ENCODE results near the gene PRB4.

The PRB4 gene

GRCh38 chr12:11307143-11307542 is 3.1 kb downstream of the PRB4 start:
- POLR2A ChIA-PET, result no interaction called here
- CTCF ChIA-PET, result no interaction called here
- no peaks in the 10 kb centered on the region for H3K4me1 ChIP-seq (ENCODE audit: control extremely low read depth in 1 of 4, control insufficient read depth in 4 of 4, insufficient read depth in 4 of 4, low read length in 3 of 4)
- WGBS (ENCODE audit: insufficient coverage), result no CpG with 5 or more reads among the region's 2 CpGs
- DNase-seq, result no peak
- peaks cover 0 to 1% (median 0%) of the 10 kb centered on the region in 5 experiments for H3K9me3 ChIP-seq (ENCODE audit: control extremely low read depth in 1 of 5, control insufficient read depth in 4 of 5, insufficient read depth in 2 of 5, low read depth in 1 of 5, low read length in 4 of 5)
- H3K27ac ChIP-seq (ENCODE audit: insufficient read depth in 1 of 2, low read depth in 1 of 2, low read length in 2 of 2, poor library complexity in 1 of 2, severe bottlenecking in 2 of 2), result no peak overlapping the region
- no peak overlapping the region for H3K4me3 ChIP-seq (ENCODE audit: control insufficient read depth in 1 of 7, extremely low read depth in 1 of 7, insufficient read depth in 4 of 7, low read depth in 2 of 7, low read length in 6 of 7)
- H3K27me3 ChIP-seq (replicated peaks in 2 of 5; ENCODE audit: control insufficient read depth in 4 of 5, insufficient read depth in 5 of 5, low read length in 4 of 5), result no peaks in the 10 kb centered on the region
- no peaks in the 10 kb centered on the region for H3K36me3 ChIP-seq (ENCODE audit: control insufficient read depth in 4 of 4, insufficient read depth in 4 of 4, low read length in 3 of 4)

GRCh38 chr12:11273449-11273848 is 36.8 kb downstream of the PRB4 start:
- H3K27me3 ChIP-seq (replicated peaks in 2 of 5; ENCODE audit: control insufficient read depth in 4 of 5, insufficient read depth in 5 of 5, low read length in 4 of 5), result no peaks in the 10 kb centered on the region
- H3K4me3 ChIP-seq (ENCODE audit: control insufficient read depth in 1 of 7, extremely low read depth in 1 of 7, insufficient read depth in 4 of 7, low read depth in 2 of 7, low read length in 6 of 7), result no peak overlapping the region
- no peaks in the 10 kb centered on the region for H3K9me3 ChIP-seq (ENCODE audit: control extremely low read depth in 1 of 5, control insufficient read depth in 4 of 5, insufficient read depth in 2 of 5, low read depth in 1 of 5, low read length in 4 of 5)
- POLR2A ChIA-PET, result no interaction called here
- no peak for DNase-seq
- CTCF ChIA-PET, result no interaction called here
- H3K4me1 ChIP-seq (ENCODE audit: control extremely low read depth in 1 of 4, control insufficient read depth in 4 of 4, insufficient read depth in 4 of 4, low read length in 3 of 4), result no peaks in the 10 kb centered on the region
- H3K27ac ChIP-seq (ENCODE audit: insufficient read depth in 1 of 2, low read depth in 1 of 2, low read length in 2 of 2, poor library complexity in 1 of 2, severe bottlenecking in 2 of 2), result no peak overlapping the region
- no peaks in the 10 kb centered on the region for H3K36me3 ChIP-seq (ENCODE audit: control insufficient read depth in 4 of 4, insufficient read depth in 4 of 4, low read length in 3 of 4)
- WGBS (ENCODE audit: insufficient coverage), result 93% methylated on average over 2 of the region's 3 CpGs

- no peaks in the 10 kb centered on the region for H3K4me1 ChIP-seq (ENCODE audit: control extremely low read depth in 1 of 4, control insufficient read depth in 4 of 4, insufficient read depth in 4 of 4, low read length in 3 of 4)
Observed at GRCh38 chr12:11269607-11270006, 40.6 kb downstream of the PRB4 start, which contains the start of gene PRB3. Gene PRB3, minus strand, starts transcription at chr12:11269707. Its CDS starts 38 bp downstream, at chr12:11269669.

GRCh38 chr12:11264501-11264900 is 45.7 kb downstream of the PRB4 start:
- Histone ChIP-seq H3K27ac (ENCODE audit: insufficient read depth in 1 of 2, low read depth in 1 of 2, low read length in 2 of 2, poor library complexity in 1 of 2, severe bottlenecking in 2 of 2) (no peak overlapping the region), H3K9me3 (ENCODE audit: control extremely low read depth in 1 of 5, control insufficient read depth in 4 of 5, insufficient read depth in 2 of 5, low read depth in 1 of 5, low read length in 4 of 5) (no peaks in the 10 kb centered on the region), H3K27me3 (replicated peaks in 2 of 5; ENCODE audit: control insufficient read depth in 4 of 5, insufficient read depth in 5 of 5, low read length in 4 of 5) (no peaks in the 10 kb centered on the region), H3K36me3 (ENCODE audit: control insufficient read depth in 4 of 4, insufficient read depth in 4 of 4, low read length in 3 of 4) (no peaks in the 10 kb centered on the region), H3K4me1 (ENCODE audit: control extremely low read depth in 1 of 4, control insufficient read depth in 4 of 4, insufficient read depth in 4 of 4, low read length in 3 of 4) (no peaks in the 10 kb centered on the region), H3K4me3 (ENCODE audit: control insufficient read depth in 1 of 7, extremely low read depth in 1 of 7, insufficient read depth in 4 of 7, low read depth in 2 of 7, low read length in 6 of 7) (no peak overlapping the region)
- ChIA-PET POLR2A (no interaction called here), CTCF (no interaction called here)
- DNase-seq, result no peak
- WGBS (ENCODE audit: insufficient coverage), result no CpG with 5 or more reads among the region's 1 CpG

More at GRCh38 chr12:11269607-11270006, 40.6 kb downstream of the PRB4 start, which contains the start of gene PRB3:
- Histone ChIP-seq H3K4me3 (ENCODE audit: control insufficient read depth in 1 of 7, extremely low read depth in 1 of 7, insufficient read depth in 4 of 7, low read depth in 2 of 7, low read length in 6 of 7) (no peak within 1 kb of the TSS), H3K36me3 (ENCODE audit: control insufficient read depth in 4 of 4, insufficient read depth in 4 of 4, low read length in 3 of 4) (no peaks in the 10 kb centered on the region), H3K9me3 (ENCODE audit: control extremely low read depth in 1 of 5, control insufficient read depth in 4 of 5, insufficient read depth in 2 of 5, low read depth in 1 of 5, low read length in 4 of 5) (no peaks in the 10 kb centered on the region), H3K27me3 (replicated peaks in 2 of 5; ENCODE audit: control insufficient read depth in 4 of 5, insufficient read depth in 5 of 5, low read length in 4 of 5) (no peaks in the 10 kb centered on the region), H3K27ac (ENCODE audit: insufficient read depth in 1 of 2, low read depth in 1 of 2, low read length in 2 of 2, poor library complexity in 1 of 2, severe bottlenecking in 2 of 2) (no peak within 1 kb of the TSS)
- CTCF ChIA-PET, result no interaction called here
- POLR2A ChIA-PET, result no interaction called here
- DNase-seq, result no peak
- 100% methylated on average over 2 of the region's 3 CpGs for WGBS (ENCODE audit: insufficient coverage)
